HUES48 (cell line): ENCODE measurements around the gene RFLNA.

Source experiments
- H3K27ac ChIP-seq: one replicate; pipeline ENCODE4 v1.7.0; 2013; ENCODE audit warnings: low read depth, low read length, inconsistent platforms
- H3K27me3 ChIP-seq: 2 replicates; pipeline ENCODE4 v1.6.1; 2013; ENCODE audit warnings: mild to moderate bottlenecking, low read length; ENCODE audit not compliant: control insufficient read depth, insufficient read depth
- H3K36me3 ChIP-seq: 2 replicates; pipeline ENCODE4 v1.6.1; 2013; ENCODE audit warnings: low read length; ENCODE audit not compliant: control insufficient read depth, insufficient read depth
- H3K4me1 ChIP-seq: 2 replicates; pipeline ENCODE4 v1.6.1; 2013; ENCODE audit warnings: mild to moderate bottlenecking, low read length; ENCODE audit not compliant: control insufficient read depth, insufficient read depth
- H3K4me3 ChIP-seq: 2 replicates; pipeline ENCODE4 v1.5.1; 2013; ENCODE audit warnings: mild to moderate bottlenecking, low read depth, low read length
- H3K9ac ChIP-seq: 2 replicates; pipeline ENCODE4 v1.6.1; 2013; ENCODE audit warnings: mild to moderate bottlenecking, low read depth, low read length, moderate library complexity
- H3K9me3 ChIP-seq: 2 replicates; pipeline ENCODE4 v1.6.1; 2013; ENCODE audit warnings: low read length; ENCODE audit not compliant: control insufficient read depth, insufficient read depth

The RFLNA gene

GRCh38 chr12:124294780-124295341, at the start of gene RFLNA:
TSS of gene RFLNA (plus strand) at chr12:124295093. CDS start at chr12:124295430, 337 bp downstream.
- H3K4me3 ChIP-seq = peak within 1 kb of the TSS; percentile 61
- no peak within 1 kb of the TSS for H3K27ac ChIP-seq
- H3K4me1 ChIP-seq = peaks cover 24% of the 10 kb centered on the region
- no peaks in the 10 kb centered on the region for H3K9me3 ChIP-seq
- H3K36me3 ChIP-seq = no peaks in the 10 kb centered on the region
- no peak within 1 kb of the TSS for H3K9ac ChIP-seq
- peaks cover 31% of the 10 kb centered on the region for H3K27me3 ChIP-seq

GRCh38 chr12:124247331-124247730, 47.6 kb upstream of the RFLNA start:
- Histone ChIP-seq H3K27ac (no peak overlapping the region), H3K4me3 (no peak overlapping the region), H3K9ac (no peak overlapping the region), H3K36me3 (no peaks in the 10 kb centered on the region), H3K4me1 (peaks cover 2% of the 10 kb centered on the region; the same call in 1 of the 2 replicates), H3K27me3 (no peaks in the 10 kb centered on the region), H3K9me3 (no peaks in the 10 kb centered on the region)

GRCh38 chr12:124248941-124249825, 45.7 kb upstream of the RFLNA start:
- Histone ChIP-seq H3K4me1 (no peaks in the 10 kb centered on the region), H3K9ac (no peak overlapping the region), H3K27me3 (no peaks in the 10 kb centered on the region), H3K4me3 (no peak overlapping the region), H3K9me3 (no peaks in the 10 kb centered on the region), H3K36me3 (no peaks in the 10 kb centered on the region), H3K27ac (no peak overlapping the region)

- Histone ChIP-seq H3K27ac (no peak overlapping the region), H3K4me3 (no peak overlapping the region), H3K9ac (no peak overlapping the region), H3K36me3 (no peaks in the 10 kb centered on the region), H3K9me3 (no peaks in the 10 kb centered on the region), H3K4me1 (no peaks in the 10 kb centered on the region), H3K27me3 (no peaks in the 10 kb centered on the region)
These were observed 43.7 kb upstream of the RFLNA start for GRCh38 chr12:124251186-124251585.

GRCh38 chr12:124252964-124253363, 41.9 kb upstream of the RFLNA start:
- no peak overlapping the region for H3K27ac ChIP-seq
- H3K9me3 ChIP-seq = no peaks in the 10 kb centered on the region
- H3K9ac ChIP-seq = no peak overlapping the region
- no peak overlapping the region for H3K4me3 ChIP-seq
- H3K36me3 ChIP-seq = no peaks in the 10 kb centered on the region
- no peaks in the 10 kb centered on the region for H3K27me3 ChIP-seq
- H3K4me1 ChIP-seq = no peaks in the 10 kb centered on the region

- Histone ChIP-seq H3K4me1 (no peaks in the 10 kb centered on the region), H3K27ac (no peak overlapping the region), H3K4me3 (no peak overlapping the region), H3K36me3 (no peaks in the 10 kb centered on the region), H3K9ac (no peak overlapping the region), H3K9me3 (no peaks in the 10 kb centered on the region), H3K27me3 (no peaks in the 10 kb centered on the region)
These were observed 40.8 kb upstream of the RFLNA start for GRCh38 chr12:124254126-124254525.

- Histone ChIP-seq H3K27me3 (no peaks in the 10 kb centered on the region), H3K9me3 (no peaks in the 10 kb centered on the region), H3K9ac (no peak overlapping the region), H3K27ac (no peak overlapping the region), H3K4me1 (no peaks in the 10 kb centered on the region), H3K4me3 (no peak overlapping the region), H3K36me3 (no peaks in the 10 kb centered on the region)
These were observed 35.5 kb upstream of the RFLNA start for GRCh38 chr12:124259154-124260066.

GRCh38 chr12:124261885-124262284, 33.0 kb upstream of the RFLNA start:
- H3K4me3 ChIP-seq = no peak overlapping the region
- H3K27me3 ChIP-seq = no peaks in the 10 kb centered on the region
- no peaks in the 10 kb centered on the region for H3K36me3 ChIP-seq
- H3K9ac ChIP-seq = no peak overlapping the region
- no peaks in the 10 kb centered on the region for H3K9me3 ChIP-seq
- H3K4me1 ChIP-seq = no peaks in the 10 kb centered on the region
- no peak overlapping the region for H3K27ac ChIP-seq

GRCh38 chr12:124264089-124264795, 30.7 kb upstream of the RFLNA start:
- Histone ChIP-seq H3K4me1 (no peaks in the 10 kb centered on the region), H3K4me3 (no peak overlapping the region), H3K27ac (no peak overlapping the region), H3K27me3 (no peaks in the 10 kb centered on the region), H3K36me3 (no peaks in the 10 kb centered on the region), H3K9ac (no peak overlapping the region), H3K9me3 (no peaks in the 10 kb centered on the region)

- no peaks in the 10 kb centered on the region for H3K4me1 ChIP-seq
- H3K27me3 ChIP-seq = no peaks in the 10 kb centered on the region
- H3K9me3 ChIP-seq = no peaks in the 10 kb centered on the region
- no peak overlapping the region for H3K4me3 ChIP-seq
- H3K36me3 ChIP-seq = no peaks in the 10 kb centered on the region
- H3K9ac ChIP-seq = no peak overlapping the region
- no peak overlapping the region for H3K27ac ChIP-seq
These were observed 30.0 kb upstream of the RFLNA start for GRCh38 chr12:124264879-124265278.
